ENCODE data around the gene CSAG2.

Gene CSAG2

GRCh38 chrX:152658302-152658701, 50.8 kb downstream of the CSAG2 start:
- no peak for DNase-seq
